Upper lobe of left lung (tissue), 6 donors: ENCODE measurements around the gene MASTL. TPM values are rescaled to one million over a fixed set of nuclear protein-coding genes. Genes with fewer than 3 reads are reported as not detected.

Experiments
- ATAC-seq, 2 donors: fragments of 200-7000 bp; cut with Tn5 transposase; one replicate each; pipeline ENCODE4 v1.9.1; 2022; ENCODE audit warnings: mild to moderate bottlenecking in 2 of 2, moderate library complexity in 2 of 2; ENCODE audit not compliant: low FRiP score in 2 of 2
- DNase-seq, 2 donors: peaks; one replicate each; pipeline ENCODE4 v3.0.0-alpha.2; 2019 to 2020
- H3K27ac ChIP-seq, 4 donors: fragments of 200-600 bp; sonication (generic); one replicate each; pipeline ENCODE4 v1.5.1; 2016 to 2019
- H3K27me3 ChIP-seq, 4 donors: fragments of 200-600 bp; sonication (generic); one replicate each; pipeline ENCODE4 v1.5.1; 2017 to 2019
- H3K36me3 ChIP-seq, 4 donors: fragments of 200-600 bp; sonication (generic); one replicate each; pipeline ENCODE4 v1.5.1; 2016 to 2019
- H3K4me1 ChIP-seq, 4 donors: fragments of 200-600 bp; sonication (generic); one replicate each; pipeline ENCODE4 v1.5.1; 2018 to 2019
- H3K4me3 ChIP-seq, 4 donors: fragments of 200-600 bp; sonication (generic); one replicate each; pipeline ENCODE4 v1.5.1; 2017 to 2019; ENCODE audit warnings: mild to moderate bottlenecking in 2 of 4, moderate library complexity in 1 of 4
- H3K9me3 ChIP-seq, 4 donors: fragments of 200-600 bp; sonication (generic); one replicate each; pipeline ENCODE4 v1.5.1; 2018 to 2019
- CTCF ChIP-seq, 6 experiments: fragments of 450-650 bp in 4 of 6; fragments of 200-600 bp in 2 of 6; sonication (generic) in 2 of 6; IDR thresholded peaks; one replicate each; pipeline ENCODE4 v1.5.1; 2016 to 2019; ENCODE audit warnings: antibody characterized with exemption in 6 of 6
- EP300 ChIP-seq, 4 donors: sonication (generic); formaldehyde crosslinking; IDR thresholded peaks; one replicate each; pipeline ENCODE4 v1.5.1; 2017; ENCODE audit warnings: antibody characterized with exemption in 4 of 4, control low read depth in 2 of 4
- POLR2A ChIP-seq, 4 donors: fragments of 450-650 bp; IDR thresholded peaks; one replicate each; pipeline ENCODE4 v1.5.1; 2016 to 2017; ENCODE audit warnings: antibody characterized with exemption in 4 of 4, mild to moderate bottlenecking in 2 of 4
- POLR2AphosphoS5 ChIP-seq, 2 donors: sonication (generic); formaldehyde crosslinking; IDR thresholded peaks; one replicate each; pipeline ENCODE4 v1.5.1; 2017; ENCODE audit warnings: antibody characterized with exemption in 2 of 2
- WGBS, 2 donors: methylation state at CpG; one replicate each; pipeline ENCODE4 v1.1.5; 2017 to 2018; 5-methylcytosine and 5-hydroxymethylcytosine counted together
- total RNA-seq, 6 donors: library from RNA; depleted of rRNA in 4 of 6; stranded (reverse); fragments of >200 nt in 4 of 6; gene quantifications; one replicate each; pipeline versions ENCODE4 v1.1.0 to v1.2.1, GENCODE V29; 2016 to 2021
- donor health status: DM: no; HTN: no; CAD: no; lungs with moderate emphysema.
- donor health status: DM: no; HTN: yes; CAD: no; lungs with severe emphysema.

MASTL gene
- 10 to 100 TPM in 2 of 6 donors, 1 to 10 TPM in 4; 5.7 to 19.9 (median 7.5) TPM for total RNA-seq

GRCh38 chr10:27155066-27155754, at the start of gene MASTL:
MASTL (plus strand) TSS chr10:27155352; CDS start chr10:27155427, 75 bp downstream.
- Histone ChIP-seq H3K27me3 (no peaks in the 10 kb centered on the region), H3K9me3 (no peaks in the 10 kb centered on the region), H3K4me1 (peaks cover 22 to 34% (median 26%) of the 10 kb centered on the region in 4 donors), H3K4me3 (peak within 1 kb of the TSS; percentile 62 to 85 (median 82)), H3K27ac (peak within 1 kb of the TSS; percentile 97 to 100 (median 100)), H3K36me3 (peaks cover 0 to 14% (median 6%) of the 10 kb centered on the region in 4 donors)
- peak; percentile 82 to 95 (median 90) for TF ChIP-seq POLR2A (IDR thresholded peaks at IDR 0.05)
- TF ChIP-seq POLR2AphosphoS5 (IDR thresholded peaks at IDR 0.05), result peak; percentile 98 to 99
- peak in 1 of 4 donors; percentile 86 for TF ChIP-seq EP300 (IDR thresholded peaks at IDR 0.05)
- peak in 1 of 6 experiments; percentile 18 for TF ChIP-seq CTCF (IDR thresholded peaks at IDR 0.05)
- DNase-seq (peak; percentile 93 to 98), ATAC-seq (peak; percentile 97 to 98)
- 0 to 1% methylated on average over 21 to 45 of the region's 55 CpGs for WGBS, 2 donors

GRCh38 chr10:27108165-27108564, 47.0 kb upstream of the MASTL start:
- H3K4me3 ChIP-seq, result no peak overlapping the region
- ATAC-seq (no peak), DNase-seq (no peak)
- peaks cover 16 to 55% (median 24%) of the 10 kb centered on the region in 4 donors for H3K36me3 ChIP-seq
- H3K27ac ChIP-seq, result no peak overlapping the region
- WGBS, 2 donors, result 91 to 95% methylated on average over 3 of the region's 3 CpGs
- no peaks in the 10 kb centered on the region for H3K27me3 ChIP-seq
- no peaks in the 10 kb centered on the region for H3K9me3 ChIP-seq
- no peaks in the 10 kb centered on the region for H3K4me1 ChIP-seq
- no peak for TF ChIP-seq POLR2A (IDR thresholded peaks at IDR 0.05)
- TF ChIP-seq EP300 (IDR thresholded peaks at IDR 0.05), result no peak
- TF ChIP-seq CTCF (IDR thresholded peaks at IDR 0.05), result no peak
- no peak for TF ChIP-seq POLR2AphosphoS5 (IDR thresholded peaks at IDR 0.05)

GRCh38 chr10:27134371-27134770, 20.8 kb upstream of the MASTL start:
- 87 to 94% methylated on average over 3 of the region's 3 CpGs for WGBS, 2 donors

GRCh38 chr10:27138277-27138676, 16.9 kb upstream of the MASTL start:
- ATAC-seq (no peak), DNase-seq (no peak)
- TF ChIP-seq POLR2AphosphoS5 (IDR thresholded peaks at IDR 0.05), result no peak
- Histone ChIP-seq H3K4me1 (no peaks in the 10 kb centered on the region), H3K27ac (no peak overlapping the region), H3K4me3 (no peak overlapping the region), H3K36me3 (peaks cover 10 to 90% (median 34%) of the 10 kb centered on the region in 4 donors), H3K9me3 (no peaks in the 10 kb centered on the region), H3K27me3 (no peaks in the 10 kb centered on the region)
- 80 to 81% methylated on average over 3 of the region's 3 CpGs for WGBS, 2 donors

More at GRCh38 chr10:27134371-27134770, 20.8 kb upstream of the MASTL start:
- peaks cover 27 to 90% (median 39%) of the 10 kb centered on the region in 4 donors for H3K36me3 ChIP-seq
- H3K27me3 ChIP-seq, result no peaks in the 10 kb centered on the region
- ATAC-seq (no peak), DNase-seq (no peak)
- H3K4me3 ChIP-seq, result no peak overlapping the region
- no peaks in the 10 kb centered on the region for H3K9me3 ChIP-seq
- H3K27ac ChIP-seq, result no peak overlapping the region
- no peaks in the 10 kb centered on the region for H3K4me1 ChIP-seq
- TF ChIP-seq POLR2AphosphoS5 (IDR thresholded peaks at IDR 0.05) (no peak), EP300 (IDR thresholded peaks at IDR 0.05) (no peak), POLR2A (IDR thresholded peaks at IDR 0.05) (no peak), CTCF (IDR thresholded peaks at IDR 0.05) (no peak)

GRCh38 chr10:27143686-27144085, 11.5 kb upstream of the MASTL start:
- no peaks in the 10 kb centered on the region for H3K9me3 ChIP-seq
- 95 to 100% methylated on average over 1 of the region's 1 CpG for WGBS, 2 donors
- H3K4me3 ChIP-seq, result no peak overlapping the region
- TF ChIP-seq POLR2AphosphoS5 (IDR thresholded peaks at IDR 0.05), result no peak
- no peak for TF ChIP-seq EP300 (IDR thresholded peaks at IDR 0.05)
- TF ChIP-seq CTCF (IDR thresholded peaks at IDR 0.05), result no peak
- TF ChIP-seq POLR2A (IDR thresholded peaks at IDR 0.05), result no peak
- peaks cover 12 to 95% (median 55%) of the 10 kb centered on the region in 4 donors for H3K36me3 ChIP-seq
- no peak overlapping the region for H3K27ac ChIP-seq
- no peak for ATAC-seq
- no peaks in the 10 kb centered on the region for H3K4me1 ChIP-seq
- DNase-seq, result no peak
- no peaks in the 10 kb centered on the region for H3K27me3 ChIP-seq
